B cell (primary cell): Measurements from ENCODE around the gene SLC9A9.

Experiments used
- CTCF ChIP-seq: fragments of 200-600 bp; IDR thresholded peaks from one replicate; pipeline ENCODE4 v1.8.0; 2022; ENCODE audit warnings: antibody characterized with exemption, mild to moderate bottlenecking
- EZH2 ChIP-seq: IDR thresholded peaks from 2 replicates; pipeline ENCODE4 v1.6.1; 2012; ENCODE audit warnings: borderline replicate concordance, low read depth, mild to moderate bottlenecking, moderate library complexity, low read length; ENCODE audit not compliant: insufficient read depth, poor library complexity, severe bottlenecking

- TF ChIP-seq CTCF, result no peak
- TF ChIP-seq EZH2, result no peak
Measured at GRCh38 chr3:143218166-143218835, 630.0 kb downstream of the SLC9A9 start.
